CD4-positive, alpha-beta T cell treated with Interleukin-2 at 100 ng/mL for 4 hours (primary cell): ENCODE results near the gene GNS.
A peak's percentile ranks its signal among the peaks of the same experiment; 100 is the strongest.

Experiments used
- DNase-seq: peaks from one replicate; pipeline ENCODE4 v3.0.0-alpha.2; 2020; ENCODE audit warnings: low spot score

GNS gene

GRCh38 chr12:64735442-64735841 is 23.8 kb downstream of the GNS start:
- no peak for DNase-seq

GRCh38 chr12:64733857-64734256 is 25.3 kb downstream of the GNS start:
- DNase-seq, result no peak

- DNase-seq, result no peak
These were observed 27.5 kb downstream of the GNS start for GRCh38 chr12:64731683-64732082.

- no peak for DNase-seq
These were observed 28.6 kb downstream of the GNS start for GRCh38 chr12:64730588-64730969.

GRCh38 chr12:64729909-64730587 is 29.2 kb downstream of the GNS start:
- DNase-seq, result peak; percentile 21

GRCh38 chr12:64724201-64724745 is 34.9 kb downstream of the GNS start:
- no peak for DNase-seq

GRCh38 chr12:64723630-64724029 is 35.6 kb downstream of the GNS start:
- DNase-seq, result no peak

- no peak for DNase-seq
These were observed 36.4 kb downstream of the GNS start for GRCh38 chr12:64722835-64723234.

GRCh38 chr12:64720884-64721283 is 38.3 kb downstream of the GNS start:
- DNase-seq, result no peak

GRCh38 chr12:64718649-64719048 is 40.6 kb downstream of the GNS start:
- DNase-seq, result no peak

- DNase-seq, result no peak
These were observed 42.3 kb downstream of the GNS start for GRCh38 chr12:64716839-64717455.

- DNase-seq, result no peak
These were observed 42.8 kb downstream of the GNS start for GRCh38 chr12:64716371-64716770.

- peak; percentile 49 for DNase-seq
These were observed 44.6 kb downstream of the GNS start for GRCh38 chr12:64714551-64714968.

GRCh38 chr12:64713376-64713775 is 45.8 kb downstream of the GNS start:
- DNase-seq, result no peak

GRCh38 chr12:64709429-64709828 is 49.8 kb downstream of the GNS start:
- DNase-seq, result no peak

GRCh38 chr12:64707926-64708325 is 51.3 kb downstream of the GNS start:
- DNase-seq, result no peak

GRCh38 chr12:64707362-64707761 is 51.8 kb downstream of the GNS start:
- no peak for DNase-seq

GRCh38 chr12:64706857-64707256 is 52.3 kb downstream of the GNS start:
- DNase-seq, result no peak

GRCh38 chr12:64706306-64706705 is 52.9 kb downstream of the GNS start:
- DNase-seq, result no peak

GRCh38 chr12:64701283-64701682 is 57.9 kb downstream of the GNS start:
- no peak for DNase-seq

GRCh38 chr12:64700532-64700931 is 58.7 kb downstream of the GNS start:
- DNase-seq, result peak; percentile 23

- DNase-seq, result no peak
These were observed 59.6 kb downstream of the GNS start for GRCh38 chr12:64699504-64700115.

GRCh38 chr12:64696080-64696741 is 63.0 kb downstream of the GNS start:
- peak; percentile 31 for DNase-seq
